Mesodermal cell (in vitro differentiated cells): ENCODE data around the gene DRAP1.

ENCODE experiments used
- H3K27ac ChIP-seq: 2 replicates; pipeline ENCODE4 v1.7.0; 2013; ENCODE audit warnings: mild to moderate bottlenecking, low read depth, low read length, moderate library complexity; ENCODE audit not compliant: severe bottlenecking
- H3K36me3 ChIP-seq: 2 replicates; pipeline ENCODE4 v1.7.1; 2013; ENCODE audit warnings: mild to moderate bottlenecking, low read length, moderate library complexity; ENCODE audit not compliant: control insufficient read depth, insufficient read depth
- H3K4me1 ChIP-seq: one replicate; pipeline ENCODE4 v1.7.1; 2013; ENCODE audit warnings: mild to moderate bottlenecking, low read length; ENCODE audit not compliant: insufficient read depth, control insufficient read depth, poor library complexity, severe bottlenecking
- H3K4me3 ChIP-seq: 2 replicates; pipeline ENCODE4 v1.7.0; 2013; ENCODE audit warnings: low read length, control low read depth, mild to moderate bottlenecking; ENCODE audit not compliant: insufficient read depth, poor library complexity, severe bottlenecking; ENCODE audit errors: extremely low read depth
- H3K9me3 ChIP-seq: 2 replicates; pipeline ENCODE4 v1.7.1; 2013; ENCODE audit warnings: mild to moderate bottlenecking, low read length, moderate library complexity; ENCODE audit not compliant: control insufficient read depth
- WGBS, 2 experiments: methylation state at CpG; one replicate each; pipeline ENCODE4 v1.1.5; 2013; ENCODE audit warnings: missing lambda C conversion rate in 2 of 2; ENCODE audit not compliant: insufficient coverage in 2 of 2; 5-methylcytosine and 5-hydroxymethylcytosine counted together

DRAP1 gene

DNA sequence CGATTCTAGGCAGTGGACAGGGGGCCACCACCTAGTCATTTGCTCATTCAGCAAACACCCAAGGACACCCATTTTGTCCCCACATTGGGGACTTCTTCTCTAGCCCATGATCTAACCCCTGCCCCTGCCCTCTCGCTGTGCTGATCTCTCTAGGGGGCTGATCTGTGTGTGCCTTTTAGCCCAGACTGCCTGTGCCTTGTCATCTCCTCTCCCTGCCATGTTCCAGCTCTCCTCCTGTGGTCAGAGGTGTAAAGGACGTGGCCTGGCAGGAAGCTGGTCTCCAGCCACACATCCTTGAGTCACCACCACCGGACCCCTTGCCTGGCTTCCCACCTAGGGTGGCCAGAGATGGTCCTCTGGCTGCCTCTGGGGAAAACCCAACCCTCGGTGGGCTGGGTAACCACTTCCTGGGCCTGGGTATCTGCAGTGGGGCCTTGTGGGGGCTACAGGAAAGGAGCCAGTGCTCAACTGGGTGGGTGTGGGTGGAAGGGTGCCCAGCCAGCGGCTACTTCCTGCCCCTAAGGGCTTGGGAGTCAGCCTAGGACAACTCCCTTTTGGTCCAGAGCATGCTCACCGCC is 38.3 kb upstream of the DRAP1 start:
- peaks cover 44% of the 10 kb centered on the region for H3K36me3 ChIP-seq
- H3K27ac ChIP-seq, result no peak overlapping the region
- no peak overlapping the region for H3K4me3 ChIP-seq
- H3K9me3 ChIP-seq, result no peaks in the 10 kb centered on the region
- 96 to 98% methylated on average over 4 to 7 of the region's 7 CpGs for WGBS, 2 experiments
- no peaks in the 10 kb centered on the region for H3K4me1 ChIP-seq

DNA sequence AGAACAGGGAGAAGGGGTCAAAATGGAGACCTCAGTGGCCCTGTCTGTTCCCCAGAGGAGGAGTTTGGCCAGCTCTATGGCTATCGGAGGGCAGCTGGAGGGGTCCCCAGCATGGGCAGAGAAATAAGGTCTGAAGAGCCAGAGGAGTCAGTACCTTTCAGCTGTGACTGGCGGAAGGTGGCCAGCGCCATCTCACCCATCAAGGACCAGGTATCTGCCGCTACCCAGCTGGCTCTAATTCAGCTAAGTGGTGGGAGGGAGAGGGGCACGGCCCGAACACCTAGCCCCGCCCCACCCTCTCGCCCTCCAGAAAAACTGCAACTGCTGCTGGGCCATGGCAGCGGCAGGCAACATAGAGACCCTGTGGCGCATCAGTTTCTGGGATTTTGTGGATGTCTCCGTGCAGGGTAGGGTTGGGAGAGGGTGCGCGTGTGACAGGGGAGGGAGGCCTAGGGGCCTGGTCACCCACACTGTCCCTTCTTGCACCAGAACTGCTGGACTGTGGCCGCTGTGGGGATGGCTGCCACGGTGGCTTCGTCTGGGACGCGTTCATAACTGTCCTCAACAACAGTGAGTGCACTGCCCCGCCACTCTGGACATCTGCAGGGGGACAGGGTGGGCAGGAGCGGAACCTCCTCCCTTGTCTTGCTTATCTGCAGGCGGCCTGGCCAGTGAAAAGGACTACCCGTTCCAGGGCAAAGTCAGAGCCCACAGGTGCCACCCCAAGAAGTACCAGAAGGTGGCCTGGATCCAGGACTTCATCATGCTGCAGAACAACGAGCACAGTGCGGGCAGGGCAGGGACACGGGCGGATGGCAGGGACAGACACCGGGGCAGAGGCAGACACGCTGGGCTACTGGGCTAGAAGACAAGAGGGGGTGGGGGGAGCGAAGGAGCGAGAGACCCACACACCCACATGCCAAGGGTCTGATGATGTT is 36.8 kb upstream of the DRAP1 start:
- H3K36me3 ChIP-seq, result peaks cover 59% of the 10 kb centered on the region
- no peak overlapping the region for H3K27ac ChIP-seq
- peaks cover 10% of the 10 kb centered on the region for H3K4me1 ChIP-seq
- no peak overlapping the region for H3K4me3 ChIP-seq
- no peaks in the 10 kb centered on the region for H3K9me3 ChIP-seq
- WGBS, 2 experiments, result 95 to 96% methylated on average over 24 to 27 of the region's 30 CpGs

DNA sequence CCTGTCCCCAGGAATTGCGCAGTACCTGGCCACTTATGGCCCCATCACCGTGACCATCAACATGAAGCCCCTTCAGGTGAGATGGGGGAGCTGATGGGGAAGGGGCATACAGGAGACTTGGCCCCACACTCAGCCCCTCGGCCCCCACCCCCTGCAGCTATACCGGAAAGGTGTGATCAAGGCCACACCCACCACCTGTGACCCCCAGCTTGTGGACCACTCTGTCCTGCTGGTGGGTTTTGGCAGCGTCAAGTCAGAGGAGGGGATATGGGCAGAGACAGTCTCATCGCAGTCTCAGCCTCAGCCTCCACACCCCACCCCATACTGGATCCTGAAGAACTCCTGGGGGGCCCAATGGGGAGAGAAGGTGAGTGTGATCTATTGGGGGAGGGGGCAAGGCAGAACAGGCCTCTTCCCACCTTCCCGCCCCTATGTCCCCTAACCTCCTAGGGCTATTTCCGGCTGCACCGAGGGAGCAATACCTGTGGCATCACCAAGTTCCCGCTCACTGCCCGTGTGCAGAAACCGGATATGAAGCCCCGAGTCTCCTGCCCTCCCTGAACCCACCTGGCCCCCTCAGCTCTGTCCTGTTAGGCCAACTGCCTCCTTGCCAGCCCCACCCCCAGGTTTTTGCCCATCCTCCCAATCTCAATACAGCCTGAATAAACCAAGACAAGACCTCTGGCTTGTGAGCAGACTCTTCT is 36.0 kb upstream of the DRAP1 start:
- Histone ChIP-seq H3K4me1 (peaks cover 12% of the 10 kb centered on the region), H3K4me3 (no peak overlapping the region), H3K36me3 (peaks cover 59% of the 10 kb centered on the region), H3K27ac (no peak overlapping the region), H3K9me3 (no peaks in the 10 kb centered on the region)
- WGBS, 2 experiments, result 94 to 98% methylated on average over 6 to 9 of the region's 13 CpGs

DNA sequence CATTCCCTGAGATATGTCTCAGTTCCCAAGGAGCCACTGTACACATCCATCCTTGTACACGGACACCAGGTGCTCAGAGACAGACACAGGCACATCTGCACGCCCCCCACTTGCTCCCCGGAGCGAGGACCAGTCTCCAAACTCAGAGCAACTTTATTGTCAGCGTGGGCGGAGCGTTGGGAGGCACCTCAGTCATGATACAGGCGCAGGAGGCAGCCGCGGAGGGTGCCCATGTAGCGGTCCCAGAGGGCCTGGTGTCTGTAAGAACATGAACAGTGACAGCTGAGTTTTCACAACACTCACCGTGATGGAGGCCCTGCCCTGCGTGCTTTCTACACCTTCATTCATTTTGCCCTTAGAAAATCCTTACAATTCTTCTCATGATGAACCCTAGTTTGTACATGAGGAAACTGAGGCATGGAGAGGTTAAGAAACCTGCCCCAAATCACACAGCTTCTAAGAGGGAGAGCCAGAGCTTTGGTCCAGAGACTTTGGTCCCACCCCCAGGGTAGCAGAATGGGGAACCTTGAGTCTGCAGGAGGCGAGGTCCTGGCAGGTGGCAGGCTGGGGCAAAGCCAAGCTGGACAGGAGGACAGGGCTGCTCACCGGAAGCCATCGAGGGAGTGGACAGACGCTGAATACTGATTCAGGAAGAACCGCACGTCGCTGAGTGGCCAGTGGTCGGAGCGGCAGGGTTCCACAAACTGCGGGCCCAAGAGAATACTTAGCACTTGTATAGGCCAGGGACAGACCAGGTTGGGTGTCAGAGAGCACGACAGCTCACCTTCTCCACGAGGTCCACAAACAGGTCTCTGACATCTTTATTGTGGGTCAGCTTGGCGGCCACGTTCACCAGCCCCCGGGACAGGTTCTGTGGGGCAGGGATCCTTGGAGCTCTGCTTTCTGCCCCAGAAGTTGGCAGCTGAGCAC is 35.2 kb upstream of the DRAP1 start:
- 93 to 95% methylated on average over 25 to 28 of the region's 28 CpGs for WGBS, 2 experiments
- H3K4me3 ChIP-seq, result no peak overlapping the region
- H3K36me3 ChIP-seq, result peaks cover 59% of the 10 kb centered on the region
- no peak overlapping the region for H3K27ac ChIP-seq
- H3K9me3 ChIP-seq, result no peaks in the 10 kb centered on the region
- peaks cover 15% of the 10 kb centered on the region for H3K4me1 ChIP-seq

DNA sequence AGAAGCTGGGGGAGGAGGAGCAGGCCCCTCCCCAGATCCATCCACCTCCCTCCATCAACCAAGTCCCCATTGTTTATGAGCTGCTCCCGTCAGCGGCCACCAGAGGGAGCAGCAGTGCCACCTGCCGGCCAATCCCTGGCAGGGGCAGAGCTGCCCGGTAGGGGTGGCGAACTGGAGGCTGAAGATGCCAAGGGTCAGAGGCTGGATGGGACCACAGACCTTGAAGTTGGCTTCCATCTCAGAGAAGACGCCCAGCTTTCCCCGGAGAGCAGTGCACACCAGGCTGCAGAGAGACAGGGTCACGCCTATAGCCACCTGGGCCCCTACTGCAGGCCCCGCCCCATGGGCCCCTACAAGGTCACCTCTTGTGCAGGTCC is 34.5 kb upstream of the DRAP1 start:
- H3K4me3 ChIP-seq, result no peak overlapping the region
- H3K27ac ChIP-seq, result no peak overlapping the region
- 30 to 51% methylated on average over 6 to 8 of the region's 9 CpGs for WGBS, 2 experiments
- H3K4me1 ChIP-seq, result peaks cover 22% of the 10 kb centered on the region
- peaks cover 59% of the 10 kb centered on the region for H3K36me3 ChIP-seq
- H3K9me3 ChIP-seq, result no peaks in the 10 kb centered on the region

DNA sequence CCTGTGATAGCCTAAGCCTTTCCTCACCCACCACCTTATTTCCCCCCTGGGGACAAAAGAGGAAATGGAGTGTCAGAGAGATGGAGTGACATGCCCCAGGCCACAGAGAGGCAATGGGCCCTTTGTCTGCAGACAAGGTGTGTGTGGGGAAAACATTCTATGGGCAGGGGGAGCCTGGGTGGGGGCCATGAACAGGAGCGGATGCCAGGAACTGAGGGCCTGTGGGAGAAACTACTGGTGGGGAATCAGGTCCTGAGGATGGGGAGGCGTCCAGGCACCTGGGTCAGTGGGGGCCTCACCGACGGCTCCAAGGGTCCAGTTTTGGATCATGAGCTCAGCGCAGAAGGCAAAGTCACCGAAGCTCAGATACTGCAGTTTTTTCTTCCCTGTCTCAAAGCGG is 34.0 kb upstream of the DRAP1 start:
- no peak overlapping the region for H3K4me3 ChIP-seq
- WGBS, 2 experiments, result 93 to 98% methylated on average over 7 of the region's 7 CpGs
- H3K36me3 ChIP-seq, result peaks cover 59% of the 10 kb centered on the region

DNA sequence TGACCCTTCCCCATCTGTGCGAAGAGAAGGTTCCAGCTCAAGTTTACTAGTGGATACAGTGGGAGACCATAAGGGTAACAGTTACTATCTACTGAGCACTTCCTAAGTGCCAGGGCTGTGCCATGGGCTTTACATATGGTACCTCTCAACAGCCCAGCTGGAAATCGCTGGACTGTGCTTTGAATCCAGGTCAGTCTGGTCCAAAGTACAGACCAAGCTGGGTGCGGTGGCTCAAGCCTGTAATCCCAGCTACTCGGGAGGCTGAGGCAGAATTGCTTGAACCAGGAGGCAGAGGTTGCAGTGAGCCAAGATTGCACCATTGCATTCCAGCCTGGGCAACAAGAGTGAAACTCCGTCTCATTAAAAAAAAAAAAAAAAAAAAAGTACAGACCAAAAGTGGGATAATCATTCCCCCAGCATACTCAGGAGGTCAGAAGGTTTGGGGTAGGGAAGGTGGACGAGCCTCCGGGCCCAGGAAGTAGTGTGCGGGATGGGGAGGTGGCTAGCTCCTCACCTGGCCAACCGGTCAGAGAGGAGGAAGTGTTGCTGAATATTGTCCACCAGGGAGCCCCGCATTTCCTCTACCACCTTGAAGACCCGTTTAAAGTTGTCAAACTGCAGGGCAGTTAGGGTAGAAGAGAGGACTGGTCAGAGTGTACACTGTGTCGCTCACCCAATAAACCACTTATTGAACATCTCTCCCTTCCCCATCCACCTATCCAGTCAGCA is 33.3 kb upstream of the DRAP1 start:
- Histone ChIP-seq H3K9me3 (no peaks in the 10 kb centered on the region), H3K4me3 (no peak overlapping the region), H3K27ac (no peak overlapping the region), H3K36me3 (peaks cover 59% of the 10 kb centered on the region), H3K4me1 (peaks cover 27% of the 10 kb centered on the region)
- WGBS, 2 experiments, result 95 to 96% methylated on average over 6 of the region's 12 CpGs

More for the DNA sequence above, 34.0 kb upstream of the DRAP1 start:
- Histone ChIP-seq H3K4me1 (peaks cover 27% of the 10 kb centered on the region), H3K9me3 (no peaks in the 10 kb centered on the region), H3K27ac (no peak overlapping the region)

DNA sequence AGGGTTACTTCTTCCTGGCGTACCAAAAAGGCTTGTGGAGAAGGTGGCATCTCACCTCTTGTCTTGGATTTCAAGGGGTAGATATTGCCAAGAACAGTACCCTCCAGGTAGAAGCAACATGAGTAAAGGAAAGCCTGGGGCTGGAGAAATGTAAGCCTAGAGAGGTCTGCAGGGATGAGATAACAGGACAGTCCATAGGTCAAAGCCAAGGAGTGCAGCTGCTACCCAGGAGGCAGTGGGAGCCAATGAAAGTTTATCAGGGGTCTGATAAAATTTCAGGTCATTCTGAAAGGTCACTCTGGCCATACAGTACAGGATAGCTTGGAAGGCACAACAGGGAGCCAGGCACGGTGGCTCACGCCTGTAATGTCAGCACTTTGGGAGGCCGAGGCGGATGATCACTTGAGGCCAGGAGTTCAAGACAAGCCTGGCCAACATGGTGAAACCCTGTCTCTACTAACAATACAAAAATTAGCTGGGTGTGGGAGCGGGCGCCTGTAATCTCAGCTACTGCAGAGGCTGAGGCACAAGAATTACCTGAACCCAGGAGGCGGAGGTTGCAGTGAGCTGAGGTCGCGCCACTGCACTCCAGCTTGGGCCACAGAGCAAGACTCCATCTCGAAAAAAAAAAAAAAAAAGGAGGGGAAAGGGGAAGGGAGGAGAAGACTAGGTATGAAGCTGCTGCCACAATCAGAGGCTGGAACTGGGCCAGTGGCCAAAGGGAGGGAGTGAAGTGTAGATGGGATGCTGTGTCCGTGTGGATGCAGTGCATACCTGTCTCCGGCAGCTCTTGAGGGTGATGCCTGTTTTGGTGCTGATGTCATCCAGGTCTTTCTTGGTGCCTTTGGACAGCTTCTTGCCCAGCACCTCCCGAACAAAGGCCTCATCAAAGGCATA is 32.2 kb upstream of the DRAP1 start:
- Histone ChIP-seq H3K4me3 (peak overlapping the region; percentile 67), H3K27ac (peak overlapping the region; percentile 96), H3K4me1 (peaks cover 27% of the 10 kb centered on the region), H3K36me3 (peaks cover 57% of the 10 kb centered on the region), H3K9me3 (no peaks in the 10 kb centered on the region)
- WGBS, 2 experiments, result 87 to 90% methylated on average over 14 of the region's 14 CpGs

DNA sequence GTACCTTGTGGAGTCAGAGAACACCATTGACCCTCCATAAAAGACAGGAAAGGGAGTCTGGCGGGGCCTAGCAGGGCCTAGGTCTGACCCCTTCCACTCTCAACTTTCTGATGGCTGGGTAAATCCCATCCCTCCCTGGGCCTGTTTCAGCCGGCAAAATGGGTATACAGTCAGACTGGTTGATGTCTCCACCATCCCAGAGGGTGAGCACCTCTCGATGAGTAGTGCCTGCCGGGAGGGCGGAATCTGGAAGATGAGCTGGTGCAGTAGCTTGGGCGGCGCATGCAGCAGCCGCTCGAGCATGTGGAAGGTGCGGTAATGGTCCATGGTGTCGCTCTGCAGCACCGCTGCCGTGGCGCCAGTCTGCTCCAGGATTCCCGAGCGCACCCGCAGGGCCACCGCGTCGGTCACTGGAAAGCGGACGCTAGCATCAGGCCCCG is 31.5 kb upstream of the DRAP1 start:
- Histone ChIP-seq H3K4me1 (peaks cover 32% of the 10 kb centered on the region), H3K9me3 (no peaks in the 10 kb centered on the region), H3K36me3 (peaks cover 55% of the 10 kb centered on the region), H3K4me3 (peak overlapping the region; percentile 67), H3K27ac (peak overlapping the region; percentile 96)
- WGBS, 2 experiments, result 2 to 4% methylated on average over 20 to 22 of the region's 23 CpGs
